ENCODE results near the gene FBXO34.
"Not testable (repeated sequence)": the region's sequence is repeated elsewhere in the genome, so short reads cannot be mapped to it uniquely, and the experiment has no call there.

The FBXO34 gene

DNA sequence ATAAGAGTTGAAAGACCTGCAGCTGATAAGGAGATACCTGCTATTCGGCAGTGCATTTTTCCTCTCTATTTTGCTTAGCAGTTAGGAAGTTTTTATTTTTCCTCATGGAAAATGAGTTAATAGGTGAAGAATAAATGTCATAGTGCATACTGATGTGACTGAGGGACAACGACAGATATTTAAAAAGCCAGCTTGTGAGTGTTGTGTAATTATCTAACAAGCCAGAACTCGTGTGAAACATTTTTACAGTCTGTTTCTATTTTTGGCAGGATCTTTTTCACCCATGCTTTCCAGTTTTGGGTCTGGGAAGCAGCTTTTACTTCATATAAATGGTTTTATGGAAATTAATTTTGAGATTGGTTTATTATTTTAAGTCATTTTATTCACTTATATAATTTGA is 2.9 kb downstream of the FBXO34 start:
- DNase-seq = no peak

DNA sequence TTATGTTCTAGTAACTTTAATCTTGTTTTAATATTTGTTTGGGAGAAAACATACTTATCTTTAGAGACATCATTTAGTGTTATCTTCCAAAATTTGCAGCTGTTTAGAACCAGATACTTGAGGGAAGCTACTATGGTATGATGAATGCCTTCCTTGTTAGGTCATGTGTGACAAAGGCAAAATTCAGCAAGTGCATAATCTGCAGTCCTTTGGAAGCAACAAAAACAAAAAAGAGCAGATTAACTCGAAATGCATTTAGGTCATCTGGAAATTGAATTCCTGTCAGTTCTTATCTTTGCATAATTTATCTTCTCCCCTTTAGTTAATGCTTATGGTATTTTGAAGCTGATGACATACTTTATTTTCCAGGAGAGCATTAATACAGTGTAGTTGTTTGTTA is 3.5 kb downstream of the FBXO34 start:
- no peak for DNase-seq

DNA sequence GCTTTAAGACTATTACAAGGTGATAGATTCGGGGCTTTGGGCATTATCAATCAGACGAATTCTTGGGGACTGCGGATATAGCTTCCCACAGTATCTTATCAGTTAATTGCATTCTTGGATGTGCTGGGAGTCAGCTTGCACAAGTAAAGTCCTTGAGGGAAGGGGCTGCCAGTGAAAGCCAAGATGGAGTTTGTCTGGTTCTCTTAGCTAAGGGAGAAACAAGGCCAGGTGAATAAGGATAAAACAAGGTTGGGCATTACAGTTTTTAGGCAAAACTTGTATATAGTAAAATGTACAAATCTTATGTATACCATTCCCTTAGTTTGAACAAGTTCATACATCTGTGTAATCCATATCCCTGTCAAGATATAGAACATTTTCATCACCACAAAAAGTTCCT is 5.5 kb downstream of the FBXO34 start:
- no peak for DNase-seq

DNA sequence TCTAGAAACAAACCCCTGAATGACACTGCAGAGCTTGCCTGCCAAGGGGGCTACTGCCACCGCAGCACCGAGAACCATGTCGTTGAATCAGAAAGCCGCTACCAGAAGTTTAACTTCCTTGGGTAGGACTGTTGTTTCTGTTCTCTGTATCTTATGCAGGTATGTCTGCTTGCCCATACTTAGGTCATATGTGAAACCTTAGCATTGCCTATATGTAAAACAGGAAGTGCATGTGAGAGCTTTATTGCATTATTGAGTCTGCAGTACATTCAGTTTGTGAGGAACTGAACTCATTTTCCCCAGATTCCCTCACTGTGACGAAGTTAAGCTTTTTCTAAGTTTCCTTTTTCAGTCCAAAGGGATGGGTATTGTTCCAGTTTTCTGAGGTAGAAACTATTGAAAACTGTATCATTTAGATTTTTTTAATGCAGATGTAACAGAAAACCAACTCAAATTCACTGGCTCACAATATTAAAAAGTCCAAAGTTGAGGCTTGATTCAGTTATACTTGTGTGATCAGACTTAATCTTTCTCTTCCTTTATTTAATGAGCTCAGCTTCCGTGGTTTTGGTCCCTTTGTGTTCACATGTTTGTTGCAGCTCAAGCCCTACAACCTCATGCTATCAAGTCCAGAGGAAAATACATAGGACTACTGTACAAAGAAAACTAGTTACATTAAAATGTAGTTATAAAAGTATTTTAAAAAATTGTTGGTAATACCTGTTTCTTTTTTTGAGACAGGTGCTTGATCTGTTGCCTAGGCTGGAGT is 6.9 kb downstream of the FBXO34 start:
- peak; percentile 11 for DNase-seq

DNA sequence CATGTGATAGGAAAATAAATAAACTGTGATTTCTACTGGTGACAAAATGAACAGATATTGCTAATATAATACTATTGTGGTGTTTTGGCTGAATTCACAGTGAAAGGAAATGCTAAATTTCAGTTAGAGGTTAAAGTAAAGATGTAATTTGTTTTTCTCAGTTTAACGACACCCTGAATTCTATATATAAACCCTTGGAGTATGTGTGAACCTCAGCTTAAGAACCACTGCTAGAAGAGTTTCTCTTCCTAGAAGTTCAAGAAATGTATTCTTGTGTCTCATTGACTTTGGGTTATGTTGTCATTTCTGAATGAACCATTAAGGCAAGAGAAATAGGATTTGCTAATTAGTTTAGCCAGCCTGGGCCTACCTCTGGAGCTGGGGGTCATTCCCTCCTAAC is 8.2 kb downstream of the FBXO34 start:
- DNase-seq = no peak

DNA sequence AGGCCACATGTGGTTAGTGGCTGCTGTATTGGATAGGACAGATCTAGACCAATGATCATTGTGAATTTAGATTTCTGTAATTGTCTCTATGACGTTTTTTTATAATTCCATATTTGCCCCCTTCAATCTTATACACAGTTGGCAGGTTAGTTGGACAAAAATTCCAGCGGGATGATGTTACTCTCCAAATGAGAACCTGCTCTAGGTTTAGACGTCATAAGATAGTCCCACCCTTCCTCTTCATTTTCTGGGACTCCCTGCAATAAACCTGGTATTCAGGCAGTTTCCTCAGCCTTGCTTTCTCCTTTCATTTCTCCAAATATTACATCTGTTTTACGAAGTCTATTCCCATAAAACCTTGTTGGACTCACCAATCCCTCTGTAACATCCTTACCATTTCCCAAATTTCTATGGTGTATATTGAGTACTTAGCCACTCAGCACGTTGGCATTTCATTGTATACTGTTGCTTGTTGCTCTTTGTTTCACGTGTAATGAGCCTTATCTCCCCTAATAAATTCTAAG is 10.2 kb downstream of the FBXO34 start:
- no peak for DNase-seq

DNA sequence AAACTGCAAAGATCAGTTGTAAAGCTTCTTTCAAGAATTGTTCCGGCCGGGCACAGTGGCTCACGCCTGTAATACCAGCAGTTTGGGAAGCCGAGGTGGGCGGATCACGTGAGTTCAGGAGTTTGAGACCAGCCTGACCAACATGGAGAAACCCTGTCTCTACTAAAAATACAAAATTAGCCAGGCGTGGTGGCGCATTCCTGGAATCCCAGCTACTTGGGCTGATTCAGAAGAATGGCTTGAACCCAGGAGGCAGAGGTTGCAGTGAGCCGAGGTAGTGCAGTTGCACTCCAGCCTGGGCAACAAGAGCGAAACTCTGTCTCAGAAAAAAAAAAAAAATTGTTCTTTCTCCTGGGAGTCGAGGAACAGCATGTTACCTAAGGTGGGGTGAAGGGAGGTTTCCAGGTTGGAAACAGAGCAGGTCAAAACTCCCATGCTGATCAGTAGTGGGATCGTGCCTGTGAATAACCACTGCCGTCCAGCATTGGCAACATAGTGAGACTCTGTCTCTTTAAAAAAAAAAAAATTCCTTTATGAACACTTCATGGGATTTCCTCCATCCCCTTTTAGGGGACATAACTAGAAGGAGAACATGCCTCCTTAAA is 13.9 kb downstream of the FBXO34 start:
- DNase-seq = no peak

DNA sequence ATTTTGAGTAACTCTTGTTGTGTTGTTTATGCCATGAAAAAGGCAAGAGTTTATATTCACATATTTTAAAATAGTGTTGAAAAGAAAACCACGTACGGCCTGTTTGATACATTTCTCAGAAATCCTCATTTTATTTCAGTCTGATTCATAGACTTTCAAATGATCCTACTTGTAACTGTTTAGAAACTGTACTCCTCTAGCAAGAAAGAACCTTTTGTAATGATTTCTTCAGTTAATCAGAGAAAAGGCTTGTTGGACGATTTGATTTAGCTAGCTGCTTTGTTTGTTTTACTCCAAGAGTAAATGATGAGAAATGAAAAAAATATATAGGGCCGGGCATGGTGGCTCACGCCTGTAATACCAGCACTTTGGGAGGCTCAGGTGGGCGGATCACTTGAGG is 17.2 kb downstream of the FBXO34 start:
- no peak for DNase-seq

DNA sequence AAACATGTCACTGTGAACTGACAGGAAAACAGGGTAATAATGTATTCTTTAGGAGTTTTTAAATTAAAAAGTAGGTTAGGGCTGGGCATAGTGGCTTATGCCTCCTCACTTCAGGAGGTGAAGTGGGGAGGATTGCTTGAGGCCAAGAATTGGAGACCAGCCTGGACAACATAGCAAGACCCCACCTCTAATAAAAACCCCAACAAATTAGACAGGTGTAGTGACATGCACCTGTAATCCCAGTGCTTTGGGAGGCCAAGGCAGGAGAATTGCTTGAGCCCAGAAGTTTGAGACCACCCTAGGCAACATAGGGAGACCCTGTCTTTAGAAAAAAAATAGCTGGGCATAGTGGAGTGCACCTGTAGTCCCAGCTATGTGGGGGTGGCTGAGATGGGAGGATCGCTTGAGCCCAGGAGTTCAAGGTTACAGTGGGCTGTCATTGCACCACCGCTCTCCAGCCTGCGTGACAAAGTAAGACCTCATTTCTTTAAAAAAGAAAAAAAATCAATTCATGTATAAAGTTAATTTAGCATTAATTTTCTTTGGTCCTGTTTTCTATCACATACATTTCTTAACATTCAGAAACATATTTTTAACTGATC is 20.4 kb downstream of the FBXO34 start:
- no peak for DNase-seq

DNA sequence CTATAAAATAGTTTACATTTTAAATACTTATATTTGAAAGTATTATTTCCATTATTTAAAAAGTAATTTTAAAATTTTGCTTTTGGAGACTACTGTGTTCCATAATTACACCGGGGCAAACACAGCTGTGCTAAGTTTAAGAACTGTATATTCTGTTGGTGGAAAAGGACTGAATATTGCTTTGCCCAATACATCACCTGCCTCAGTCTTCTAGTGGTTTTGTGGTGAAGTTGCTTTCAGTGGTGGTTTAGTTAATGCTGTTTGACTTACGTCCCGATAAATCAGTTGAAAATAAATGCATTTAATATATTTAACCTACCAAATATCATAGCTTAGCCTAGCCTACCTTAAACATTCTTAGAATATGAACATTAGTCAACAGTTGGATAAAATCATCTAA is 23.4 kb downstream of the FBXO34 start:
- no peak for DNase-seq

DNA sequence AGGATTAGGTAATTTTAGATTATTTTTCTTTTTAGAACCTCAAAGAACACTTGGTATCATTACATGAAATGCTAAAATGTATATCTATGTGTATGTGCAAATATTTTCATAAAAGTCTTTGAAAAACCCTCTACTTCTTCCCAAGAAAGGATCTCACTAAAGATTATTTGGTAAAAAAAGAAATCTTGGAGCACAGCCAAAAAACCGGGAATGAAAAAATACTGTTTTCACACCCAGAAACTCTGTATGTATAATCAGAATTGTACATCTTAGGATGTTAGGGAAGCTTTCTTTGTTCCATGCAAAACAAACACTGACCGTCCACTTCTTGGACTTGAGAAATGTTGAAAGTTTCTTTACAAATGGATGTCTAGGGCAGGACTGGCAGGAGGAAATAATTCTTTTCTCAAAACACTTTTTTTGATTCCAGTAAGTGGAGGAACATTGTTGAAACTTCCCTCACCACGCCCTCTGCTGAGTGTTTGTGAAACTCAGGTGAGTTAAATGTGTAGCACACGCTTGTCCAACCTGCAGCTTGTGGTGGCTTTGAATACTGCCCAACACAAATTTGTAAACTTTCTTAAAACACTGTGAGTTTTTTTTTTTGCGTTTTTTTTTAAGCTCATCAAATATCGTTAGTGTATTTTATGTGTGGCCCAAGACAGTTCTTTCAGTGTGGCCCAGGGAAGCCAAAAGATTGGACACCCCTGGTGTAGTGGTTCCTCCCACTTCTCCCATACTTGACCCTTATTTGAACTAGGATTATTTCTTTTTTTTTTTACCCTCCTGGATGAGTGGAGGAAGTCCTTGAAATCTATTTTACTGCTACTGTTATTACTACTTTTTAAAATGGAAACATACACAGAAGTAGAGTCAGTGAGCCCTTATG is 26.6 kb downstream of the FBXO34 start:
- DNase-seq = peak; percentile 25

DNA sequence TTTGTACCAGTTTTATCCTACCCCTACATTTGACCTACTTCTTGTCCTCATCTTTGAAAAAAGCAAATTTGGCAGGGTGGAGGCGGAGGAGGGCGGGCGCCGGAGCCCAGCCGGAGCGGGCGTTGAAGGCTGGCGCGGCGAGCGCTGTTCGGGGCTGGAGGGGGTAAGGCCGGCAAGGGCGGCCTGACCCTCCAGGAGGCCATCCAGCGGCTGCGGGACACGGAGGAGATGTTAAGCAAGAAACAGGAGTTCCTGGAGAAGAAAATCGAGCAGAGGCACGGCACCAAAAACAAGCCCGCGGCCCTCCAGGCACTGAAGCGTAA is 27.2 kb downstream of the FBXO34 start:
- no peak for DNase-seq

DNA sequence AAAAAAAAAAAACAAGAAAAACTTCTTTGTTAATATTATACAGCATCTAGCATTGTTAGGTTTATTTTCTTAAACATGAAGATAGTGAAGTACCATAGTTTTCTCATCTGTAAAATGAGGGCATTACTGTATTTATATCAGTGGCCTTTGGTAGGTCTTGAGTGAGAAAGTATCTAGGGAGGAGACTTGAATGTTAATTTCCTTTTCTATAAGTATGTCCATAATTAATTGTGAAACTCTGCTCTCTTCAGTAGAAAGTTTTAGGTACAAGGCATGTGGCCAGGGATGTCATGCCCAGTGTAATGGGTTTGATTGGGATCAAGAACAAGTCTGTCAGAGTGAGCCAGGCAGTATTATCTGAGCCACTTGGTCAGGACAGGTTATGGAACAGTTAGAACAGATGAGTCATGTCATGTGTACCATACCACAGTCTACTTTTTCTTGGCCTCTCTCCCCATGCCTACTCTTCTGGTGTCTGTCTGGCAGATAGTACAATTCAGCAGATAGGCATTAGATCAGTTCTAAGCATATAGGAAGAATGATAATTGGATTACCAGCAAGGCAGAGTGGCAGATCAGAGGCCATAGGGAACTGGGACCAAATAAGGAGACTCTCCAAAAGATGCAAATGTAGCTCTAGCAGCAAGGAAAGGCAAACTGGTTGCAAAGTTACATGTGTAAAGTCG is 30.4 kb downstream of the FBXO34 start:
- DNase-seq = no peak

DNA sequence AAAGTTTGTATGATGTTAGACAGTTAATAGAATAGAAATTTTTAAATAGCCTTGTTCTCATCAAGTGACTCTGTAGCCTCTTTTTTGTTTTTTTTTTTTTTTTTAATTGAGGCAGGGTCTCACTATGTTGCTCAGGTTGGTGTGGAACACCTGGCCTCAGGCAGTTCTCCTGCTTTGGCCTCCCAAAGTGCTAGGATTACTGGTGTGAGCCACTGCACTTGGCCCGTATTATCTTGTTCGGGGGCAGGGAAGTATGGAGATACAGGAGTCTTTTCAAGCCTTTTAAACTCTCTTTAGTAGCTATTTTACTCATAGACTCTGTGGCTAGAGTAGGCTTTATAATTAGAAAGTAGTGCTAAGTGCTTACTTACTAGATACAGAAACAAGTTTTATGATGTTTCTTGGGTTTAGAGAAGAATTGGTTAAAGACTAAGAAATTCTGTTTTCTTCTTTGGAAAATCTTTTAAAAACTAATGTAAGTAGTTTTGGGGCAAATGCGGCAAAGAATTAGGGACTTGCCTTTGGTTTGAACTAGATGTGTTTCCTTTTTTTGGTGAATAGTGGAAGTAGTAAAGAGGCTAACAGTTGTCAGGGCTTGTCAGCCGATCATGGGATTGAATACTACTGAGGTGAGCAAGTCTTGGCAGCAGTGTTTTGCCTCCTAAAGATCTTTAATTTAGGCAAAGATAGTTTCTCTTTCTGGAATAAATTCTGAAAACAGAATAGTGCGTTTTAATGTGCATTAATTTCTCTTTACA is 31.3 kb downstream of the FBXO34 start:
- DNase-seq = no peak

DNA sequence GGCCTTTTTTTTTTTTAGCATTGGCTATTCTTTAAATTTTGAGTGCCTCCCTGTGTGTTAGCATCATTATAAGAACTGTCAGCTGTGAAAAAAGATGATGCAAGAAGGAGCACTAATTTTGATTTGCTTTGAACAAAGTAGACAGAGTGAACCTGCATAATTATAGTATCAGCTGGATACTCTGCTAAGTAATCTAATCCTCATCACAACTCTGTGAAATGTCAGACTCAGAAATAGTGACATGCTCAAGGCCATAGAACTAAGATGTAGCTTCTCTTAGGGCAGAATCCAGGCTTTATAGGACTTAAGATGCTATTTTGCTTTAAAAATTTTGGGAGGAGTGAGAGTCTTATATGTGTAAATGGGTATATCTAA is 31.9 kb downstream of the FBXO34 start:
- DNase-seq = no peak

DNA sequence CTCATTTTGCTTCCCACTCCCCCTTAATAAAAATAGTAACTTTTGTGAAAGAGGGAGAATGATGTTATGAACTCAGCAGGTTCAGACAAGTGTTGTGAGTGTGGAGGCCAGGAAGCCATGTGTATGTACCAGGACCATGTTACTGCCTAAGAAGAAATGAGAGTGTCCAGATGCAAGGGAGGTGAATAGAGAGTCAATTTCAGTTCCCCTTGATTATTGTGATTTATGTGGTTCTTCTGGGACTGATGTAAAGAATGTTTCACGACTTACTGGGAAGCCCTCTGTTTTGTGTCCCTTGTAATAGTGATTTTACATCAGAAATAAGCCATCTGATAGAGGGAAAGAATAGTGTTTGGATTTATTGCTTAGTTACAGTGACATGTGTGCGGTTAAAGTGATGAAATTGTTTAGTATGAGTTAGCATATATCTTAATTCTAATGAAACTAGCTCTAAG is 32.5 kb downstream of the FBXO34 start:
- DNase-seq = no peak

DNA sequence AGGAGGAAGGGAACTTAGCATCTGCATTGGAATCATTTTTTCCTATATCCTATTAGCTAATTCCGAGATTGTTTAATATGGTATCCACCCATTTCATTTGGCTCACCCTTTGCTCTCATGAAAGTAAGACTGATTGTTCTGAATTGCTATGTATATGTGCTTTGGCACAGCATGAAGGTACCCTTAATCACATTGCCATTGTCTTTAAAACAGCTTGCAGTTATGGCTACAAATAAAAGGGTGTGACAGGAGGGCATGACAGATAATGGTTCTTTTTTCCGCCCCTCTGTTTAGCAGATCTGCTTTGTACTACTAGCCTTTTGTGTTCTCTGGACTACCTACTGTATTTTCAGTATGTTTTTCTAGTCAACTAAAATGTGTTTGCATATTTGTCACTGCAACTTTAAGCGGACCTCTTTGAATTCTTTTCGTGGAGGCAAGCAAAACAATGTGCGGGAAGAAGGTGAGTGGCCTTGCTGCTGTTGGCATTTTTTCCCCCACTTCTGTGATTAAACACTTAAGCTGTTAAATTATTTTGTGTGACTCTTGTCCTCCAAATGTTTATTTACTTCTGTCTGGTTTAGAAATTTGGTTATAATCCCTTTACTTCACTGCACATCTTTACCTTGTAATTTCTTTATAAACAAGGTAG is 35.8 kb downstream of the FBXO34 start:
- no peak for DNase-seq

DNA sequence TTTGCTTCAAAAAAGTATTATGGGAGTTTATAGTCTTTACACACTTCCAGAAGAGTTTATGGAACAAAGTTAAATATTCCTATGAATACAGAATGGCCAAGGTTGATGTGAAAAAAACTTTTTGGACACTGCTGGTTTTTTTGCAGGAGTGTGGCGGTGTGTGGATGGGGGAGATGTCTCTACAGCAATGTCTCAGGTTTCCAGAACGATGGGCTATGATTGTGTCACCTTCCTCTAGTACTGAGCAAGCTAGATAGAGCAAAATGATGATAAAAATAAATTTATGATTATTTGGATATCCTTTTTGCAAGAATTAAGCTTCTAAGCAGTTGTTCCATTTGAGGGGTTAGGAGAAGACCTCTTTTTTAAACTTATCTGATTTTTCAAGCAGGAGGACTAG is 37.9 kb downstream of the FBXO34 start:
- DNase-seq = no peak

DNA sequence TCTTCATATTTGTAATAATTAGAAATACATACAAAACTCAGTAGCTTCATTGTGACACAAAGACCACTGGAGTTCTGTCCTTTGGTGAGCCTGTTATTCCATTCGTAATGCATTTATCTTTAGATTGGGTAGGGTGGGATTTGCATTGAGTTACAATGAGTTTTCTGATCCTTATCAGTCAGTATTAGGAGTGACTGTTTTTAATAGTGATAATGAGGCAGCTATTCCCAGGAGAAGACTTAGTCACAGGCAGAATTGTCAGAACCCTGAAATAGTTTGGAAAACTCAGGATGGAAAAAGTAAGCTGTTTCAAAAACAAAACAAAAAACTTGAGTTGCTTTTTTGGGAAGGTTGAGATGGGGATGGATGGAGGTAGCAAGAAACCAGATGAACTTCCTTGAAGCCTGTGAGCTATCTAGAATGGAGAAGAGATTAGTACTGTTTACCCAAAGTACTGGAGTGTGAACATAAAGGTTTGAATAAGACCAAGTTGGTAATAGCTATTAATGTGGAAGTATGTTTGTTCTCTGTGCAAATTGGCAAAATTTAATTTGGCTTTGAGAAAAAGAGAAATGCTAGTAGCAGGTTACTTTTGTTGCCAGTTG is 38.6 kb downstream of the FBXO34 start:
- DNase-seq = no peak

DNA sequence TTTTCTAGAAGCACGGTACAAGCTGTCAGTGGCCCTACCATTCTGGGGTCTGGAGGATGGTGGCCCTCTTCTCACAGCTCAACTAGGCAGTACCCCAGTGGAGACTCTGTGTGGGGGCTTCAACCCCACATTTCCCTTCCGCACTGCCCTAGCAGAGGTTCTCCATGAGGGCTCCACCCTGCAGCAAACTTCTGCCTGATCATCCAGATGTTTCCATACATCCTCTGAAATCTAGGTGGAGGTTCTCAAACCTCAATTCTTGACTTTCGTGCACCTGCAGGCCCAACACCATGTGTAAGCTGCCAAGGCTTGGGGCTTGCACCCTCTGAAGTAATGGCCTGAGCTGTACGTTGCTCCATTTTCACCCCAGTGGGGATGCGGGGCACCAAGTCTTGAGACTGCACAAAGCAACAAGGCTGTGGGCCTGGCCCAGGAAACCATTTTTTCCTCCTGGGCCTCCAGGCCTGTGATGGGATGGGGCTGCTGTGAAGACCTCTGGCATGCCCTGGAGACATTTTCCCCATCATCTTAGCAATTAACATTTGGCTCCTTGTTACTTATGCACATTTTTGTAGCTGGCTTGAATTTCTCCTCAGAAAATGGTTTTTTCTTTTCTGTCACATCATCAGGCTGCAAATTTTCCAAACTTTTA is 41.3 kb downstream of the FBXO34 start:
- DNase-seq = not testable (repeated sequence)
